NCI-H2196 treated with DMSO at 0.1 percent for 48 hours (cell line): ENCODE results near the gene NAP1L5.

Source experiments
- DNase-seq: peaks from one replicate; lab custom pipeline; 2025; ENCODE audit not compliant: unreplicated experiment; lab: John Stamatoyannopoulos, UW

Gene NAP1L5

DNA sequence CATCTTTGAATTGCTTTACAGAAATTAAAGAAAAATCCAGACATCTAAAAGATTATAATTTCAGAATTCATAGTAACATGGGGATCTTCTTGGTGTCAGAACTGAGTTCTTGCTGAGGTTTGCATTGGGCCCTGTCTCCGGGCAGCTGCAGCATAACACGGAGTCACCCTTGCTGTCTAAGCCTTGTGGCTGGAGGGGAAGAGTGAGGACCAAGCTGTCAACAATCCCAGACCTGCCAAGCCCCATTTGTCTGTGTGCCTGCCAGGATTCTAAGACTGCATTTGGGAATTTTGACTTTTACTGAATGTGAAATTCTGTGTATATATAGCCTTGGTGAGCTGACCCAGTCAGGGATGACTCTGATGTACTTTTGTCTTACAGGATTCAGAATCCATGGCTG, 25.2 kb upstream of the NAP1L5 start:
- no peak for DNase-seq

DNA sequence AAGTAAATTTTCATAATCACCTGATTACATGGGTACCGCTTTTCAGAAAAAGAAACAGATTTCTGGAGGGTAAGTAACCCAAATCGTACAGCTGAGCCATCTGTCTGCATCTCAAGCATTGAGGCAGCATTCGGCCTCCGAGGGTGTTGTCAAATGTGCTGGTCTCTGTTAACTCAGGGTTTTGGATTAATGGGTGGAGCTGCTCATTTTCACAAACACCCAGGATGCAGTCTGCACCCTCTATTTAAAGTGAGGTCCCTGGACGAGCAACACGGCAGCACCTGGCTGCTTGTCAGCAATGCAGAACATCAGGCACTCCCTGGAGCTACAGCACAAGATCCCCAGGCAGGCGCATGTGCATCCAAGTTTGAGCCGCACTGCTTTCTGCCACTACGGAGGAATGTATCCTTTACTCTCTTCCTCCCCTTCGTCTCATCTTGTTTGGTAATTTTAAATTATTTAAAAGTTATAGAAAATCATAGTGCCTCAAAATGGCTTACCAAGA, 24.7 kb upstream of the NAP1L5 start:
- DNase-seq = no peak

DNA sequence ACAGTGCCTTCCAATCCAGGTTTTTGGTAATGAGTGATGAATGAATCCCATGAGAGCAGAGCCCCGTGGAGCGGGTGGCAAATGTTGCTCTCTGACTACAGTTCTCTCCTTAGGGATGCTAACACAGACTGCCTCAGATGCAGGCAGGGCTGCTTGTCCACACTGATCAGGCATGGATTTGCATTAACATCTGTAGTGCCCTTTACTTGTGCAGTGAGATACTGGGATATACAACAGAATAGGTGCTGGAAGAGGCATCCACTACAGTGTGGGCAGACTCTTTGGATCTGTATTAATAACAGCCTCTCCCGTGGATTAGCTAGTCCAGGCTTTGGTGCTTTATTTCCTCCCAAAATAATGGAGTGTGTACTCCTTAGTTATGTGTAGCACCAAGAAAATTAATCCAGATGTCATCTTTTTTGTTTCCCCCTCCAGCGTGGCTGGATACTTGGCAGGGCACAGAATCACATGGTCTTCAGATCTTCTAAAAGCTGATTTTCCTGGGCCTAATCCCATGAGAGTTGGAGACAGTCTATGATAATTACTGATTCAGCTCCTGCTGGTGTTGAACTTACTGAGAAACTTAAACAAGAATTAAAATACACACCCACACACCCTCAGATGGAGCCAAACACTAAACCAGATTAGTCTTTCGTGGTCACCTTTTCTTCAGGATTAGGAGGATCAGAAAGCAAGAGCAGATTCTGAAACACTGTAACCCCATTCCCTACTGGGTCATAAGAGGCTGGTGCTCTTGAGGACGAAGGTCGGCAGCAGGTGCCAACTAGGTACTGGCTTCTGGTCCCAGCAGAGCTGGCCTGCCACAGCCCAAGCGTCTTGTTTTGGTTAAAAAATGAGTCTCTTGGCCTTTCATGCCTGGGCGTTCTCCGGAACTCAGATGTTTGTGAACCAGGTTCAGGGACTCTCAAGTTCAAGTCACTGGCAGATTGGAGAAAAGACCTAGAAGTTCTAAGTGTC, 23.1 kb upstream of the NAP1L5 start:
- DNase-seq = no peak

DNA sequence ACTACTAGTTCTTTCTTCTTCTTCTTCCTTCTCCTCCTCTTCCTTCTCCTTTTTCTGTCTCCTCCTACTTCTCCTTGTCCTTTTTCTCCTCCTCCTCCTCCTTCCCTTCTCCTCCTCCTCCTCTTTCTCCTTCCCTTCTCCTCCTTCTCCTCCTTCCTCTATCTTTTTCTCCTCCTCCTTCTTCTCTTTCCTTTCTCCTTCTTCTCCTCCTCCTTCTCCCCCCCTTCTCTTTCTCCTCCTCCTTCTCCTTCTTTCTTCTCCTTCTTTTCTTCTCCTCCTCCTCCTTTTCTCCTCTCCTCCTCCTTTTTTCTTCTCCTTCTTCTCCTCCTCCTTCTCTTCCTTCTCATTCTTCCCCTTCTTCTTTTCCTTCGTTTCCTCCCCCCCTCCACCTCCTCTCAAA, 21.8 kb upstream of the NAP1L5 start:
- no peak for DNase-seq

DNA sequence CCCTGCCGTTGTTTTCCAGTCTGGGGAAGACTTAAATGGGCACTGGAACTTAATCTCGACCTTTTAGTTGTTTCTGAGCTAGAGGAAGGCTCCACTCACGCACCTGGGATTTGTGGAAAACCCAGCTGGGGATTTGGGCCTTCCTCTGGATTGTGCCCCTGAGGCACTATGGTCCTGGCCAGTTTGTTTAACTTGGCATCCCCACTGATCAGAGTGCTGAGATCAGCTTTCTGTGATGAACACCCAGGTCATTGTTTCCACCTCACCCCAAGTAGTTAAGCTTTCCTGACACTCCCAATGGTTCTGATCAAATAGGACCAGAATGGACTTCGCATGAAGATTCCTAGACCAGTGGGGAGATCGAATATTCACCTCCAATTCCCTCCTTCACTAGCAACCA, 20.5 kb upstream of the NAP1L5 start:
- DNase-seq = no peak

DNA sequence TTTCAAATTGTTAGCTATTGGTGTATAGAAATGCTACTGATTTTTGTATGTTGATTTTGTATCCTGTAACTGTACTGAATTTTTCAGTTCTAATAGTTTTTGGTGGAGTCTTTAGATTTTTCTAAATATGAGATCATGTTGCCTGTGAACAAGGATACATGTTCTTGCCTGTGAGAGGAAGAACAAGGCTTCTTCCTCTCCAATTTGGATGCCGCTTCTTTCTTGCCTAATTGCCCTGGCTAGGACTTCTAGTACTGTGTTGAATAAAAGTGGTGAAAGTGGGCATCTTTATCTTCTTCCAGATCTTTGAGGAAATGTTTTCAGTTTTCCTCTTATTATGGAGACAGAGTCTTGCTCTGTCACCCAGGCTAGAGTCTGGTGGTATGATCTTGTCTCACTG, 16.2 kb upstream of the NAP1L5 start:
- DNase-seq = no peak

DNA sequence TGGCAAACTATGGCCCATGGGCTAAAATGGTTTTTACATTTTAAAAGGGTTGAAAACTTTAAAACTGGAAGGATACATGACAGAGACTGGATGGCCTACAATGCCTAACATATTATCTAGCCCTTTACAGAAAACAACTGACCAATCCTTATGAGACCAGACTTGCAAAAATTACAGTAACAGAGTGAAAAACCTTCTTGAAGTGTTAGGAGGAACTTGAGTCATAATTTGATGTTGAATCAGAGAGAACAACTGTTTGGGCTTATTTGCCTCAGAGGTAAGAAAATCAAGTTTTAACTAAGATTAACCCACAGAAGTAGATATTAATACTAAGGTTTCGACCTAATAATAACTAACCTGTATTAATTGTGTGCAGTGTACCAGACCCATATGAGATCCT, 12.4 kb upstream of the NAP1L5 start:
- no peak for DNase-seq

DNA sequence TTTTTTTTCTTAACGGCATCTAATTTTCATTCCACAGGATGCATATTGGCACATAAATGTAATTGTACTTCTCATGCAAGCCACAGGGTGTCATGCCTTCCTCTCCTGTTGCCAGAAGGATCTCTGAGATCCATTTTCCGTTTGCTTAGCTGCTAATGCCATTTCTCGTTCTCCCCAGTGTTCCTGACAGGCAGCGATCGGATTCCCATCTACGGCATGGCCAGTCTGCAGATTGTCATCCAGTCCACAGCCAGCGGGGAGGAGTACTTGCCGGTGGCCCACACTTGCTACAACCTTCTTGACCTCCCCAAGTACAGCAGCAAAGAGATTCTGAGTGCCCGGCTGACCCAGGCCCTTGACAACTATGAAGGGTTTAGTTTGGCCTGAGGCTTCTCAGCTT, 8.9 kb upstream of the NAP1L5 start:
- peak; percentile 8 for DNase-seq

DNA sequence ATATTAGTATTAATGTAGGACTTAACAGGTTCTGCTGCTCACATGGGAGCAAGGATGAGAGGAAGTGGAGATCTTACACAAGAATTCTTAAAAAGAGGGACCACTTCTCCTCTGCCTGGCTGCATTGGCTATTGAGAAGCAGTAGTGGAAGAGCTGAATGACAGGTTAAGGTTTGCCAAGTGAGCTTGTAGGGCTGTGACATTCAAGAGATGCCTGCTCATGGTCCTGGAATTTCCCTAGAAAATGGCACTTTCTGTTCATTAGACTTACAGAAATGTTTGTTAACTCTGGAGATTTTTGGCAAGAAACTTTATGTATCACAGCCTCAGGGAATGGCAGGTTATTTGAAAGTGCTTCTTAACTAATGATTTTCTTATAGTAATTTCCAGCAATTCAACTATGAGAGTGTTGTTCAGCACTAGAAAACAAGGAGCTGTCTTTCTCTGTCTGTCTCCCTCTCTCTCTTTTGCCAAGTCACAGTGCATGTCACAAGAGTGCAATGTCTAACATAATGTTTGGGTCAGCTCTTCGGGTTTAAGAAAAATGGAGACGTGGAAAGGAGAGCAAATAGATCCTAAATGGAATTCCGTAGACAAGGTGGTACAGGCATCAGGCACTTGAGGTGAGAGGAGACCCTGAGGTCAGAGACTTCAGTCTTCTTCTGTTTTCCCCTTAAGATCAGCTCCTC, 8.3 kb upstream of the NAP1L5 start:
- DNase-seq = no peak

DNA sequence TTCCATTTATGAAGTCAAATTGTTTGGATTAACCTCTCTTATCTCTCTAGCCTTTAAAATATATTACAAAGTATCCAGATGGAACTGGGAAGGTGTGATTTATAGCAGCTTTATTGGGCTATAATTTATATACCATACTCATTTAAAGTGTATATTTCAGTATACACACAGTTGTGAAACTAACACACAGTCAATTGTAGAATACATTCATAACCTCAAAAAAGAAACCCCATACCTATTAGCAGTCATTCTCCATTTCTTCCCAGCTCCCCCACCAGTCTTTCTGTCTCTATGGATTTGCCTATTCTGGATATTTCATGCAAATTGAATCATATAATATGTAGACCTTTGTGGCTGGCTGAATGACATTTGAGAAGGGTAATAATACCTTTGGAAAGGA, 7.6 kb upstream of the NAP1L5 start:
- no peak for DNase-seq

DNA sequence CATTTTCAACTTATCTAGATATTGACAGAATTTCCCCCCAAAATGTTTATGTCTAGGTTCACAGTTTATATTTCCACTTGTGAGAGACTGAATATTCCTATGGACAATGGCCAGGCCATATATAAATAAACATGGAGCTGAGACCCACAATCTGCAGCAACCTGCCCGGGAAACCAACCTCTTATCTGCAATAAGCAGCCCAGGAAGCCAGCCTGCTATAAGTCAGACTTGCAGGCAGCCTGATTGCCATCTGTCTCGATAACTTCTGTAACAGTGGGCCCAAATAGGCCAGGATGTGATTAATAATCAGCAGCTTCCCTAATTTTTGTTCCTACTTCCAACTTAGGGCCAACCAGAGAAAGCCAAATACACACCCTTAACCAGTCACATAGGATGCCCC, 5.2 kb upstream of the NAP1L5 start:
- DNase-seq = no peak

DNA sequence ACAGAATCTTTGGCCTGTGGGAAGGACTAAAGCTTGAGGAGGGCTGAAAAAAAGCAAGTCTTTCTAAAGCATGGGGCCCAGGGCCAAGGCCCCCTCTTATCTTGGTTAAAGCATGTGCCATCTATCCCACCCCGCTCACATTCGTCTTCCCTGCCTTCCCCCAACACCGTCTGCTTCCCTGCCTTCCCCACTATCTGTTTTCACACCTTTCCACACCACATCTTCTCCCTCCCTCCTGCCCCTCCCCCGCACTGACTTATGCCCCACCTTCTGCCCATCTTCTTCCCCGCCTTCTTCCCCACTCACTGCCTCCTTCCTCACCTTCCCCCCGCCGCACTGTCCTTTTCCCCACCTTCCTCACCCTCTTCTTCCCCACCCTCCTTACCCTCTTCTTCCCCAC, 890 bp upstream of the NAP1L5 start:
- no peak for DNase-seq

DNA sequence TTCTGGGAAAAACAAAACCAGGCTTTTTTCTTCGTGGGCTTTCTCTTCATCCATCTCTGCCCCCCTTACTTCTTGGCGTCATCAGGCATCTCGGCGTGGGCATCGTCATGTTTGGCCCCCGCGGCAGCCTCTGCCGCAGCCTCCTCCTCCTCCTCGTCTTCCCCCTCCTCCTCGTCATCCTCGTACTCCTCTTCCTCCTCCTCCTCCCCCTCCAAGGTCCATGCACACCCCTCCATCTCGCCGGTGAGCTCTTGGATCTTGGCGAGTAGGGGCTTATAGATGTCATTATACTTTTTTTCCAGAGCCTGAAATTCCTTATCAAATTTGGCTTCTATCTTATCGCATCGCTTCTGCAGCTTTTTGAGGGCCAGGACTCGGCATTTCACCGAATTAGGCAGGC, 488 bp downstream of the NAP1L5 start:
- no peak for DNase-seq

DNA sequence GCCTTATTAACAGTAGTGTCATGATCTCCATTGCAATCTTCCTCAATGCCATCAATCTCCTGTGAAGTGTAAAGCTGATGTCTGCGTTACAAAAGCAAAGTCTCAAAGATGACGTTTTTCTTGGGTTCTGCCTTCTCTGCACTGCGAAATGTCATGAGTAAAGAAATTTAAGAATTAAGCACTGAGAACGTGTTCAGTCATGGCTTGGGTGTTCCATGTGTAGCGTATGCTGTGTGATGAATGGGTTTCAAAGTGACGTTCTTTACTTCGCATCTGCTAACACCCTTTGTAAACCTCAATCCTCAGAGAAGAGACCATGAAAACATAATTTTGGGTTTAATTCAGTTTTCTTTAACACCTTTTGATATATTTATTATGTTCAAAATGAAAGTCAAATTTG, 999 bp downstream of the NAP1L5 start:
- no peak for DNase-seq

DNA sequence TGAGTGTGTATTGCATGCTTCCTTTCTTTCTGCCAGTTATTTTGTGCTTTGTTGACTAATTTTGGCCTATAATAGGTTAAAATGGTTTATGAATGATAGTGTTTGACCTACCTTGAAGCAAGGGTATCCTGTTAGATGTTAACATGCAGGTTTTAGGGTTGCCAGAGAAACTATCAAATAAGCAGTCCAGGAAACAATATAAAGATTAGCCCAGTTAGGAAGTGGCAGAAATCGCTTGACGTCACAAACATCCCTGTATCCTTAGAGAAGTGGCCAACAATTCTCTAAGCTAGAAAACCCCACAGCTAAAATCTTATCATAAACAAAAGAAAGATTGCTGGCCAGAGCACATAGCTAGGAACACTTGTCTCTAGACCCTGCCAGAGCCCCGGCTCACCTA, 3.8 kb downstream of the NAP1L5 start:
- DNase-seq = no peak

DNA sequence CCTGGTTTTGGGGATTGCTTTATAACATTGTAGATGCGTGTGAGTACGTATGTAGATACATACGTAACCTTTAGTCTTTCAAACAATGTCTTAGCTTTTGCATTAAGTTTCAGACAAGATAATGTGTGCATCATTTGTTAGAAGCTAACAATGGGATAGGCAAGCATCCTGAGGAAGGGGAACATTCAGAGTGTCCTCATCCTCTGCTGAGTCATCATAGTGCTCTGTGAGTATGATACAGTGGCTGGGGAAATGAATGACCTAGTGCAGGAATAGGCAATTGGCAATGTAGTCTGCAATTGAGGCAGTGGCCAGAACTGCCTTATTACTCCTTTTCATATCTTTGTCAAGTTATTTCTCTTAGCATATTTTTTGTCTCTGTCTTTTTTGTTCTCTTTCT, 7.3 kb downstream of the NAP1L5 start:
- DNase-seq = no peak

DNA sequence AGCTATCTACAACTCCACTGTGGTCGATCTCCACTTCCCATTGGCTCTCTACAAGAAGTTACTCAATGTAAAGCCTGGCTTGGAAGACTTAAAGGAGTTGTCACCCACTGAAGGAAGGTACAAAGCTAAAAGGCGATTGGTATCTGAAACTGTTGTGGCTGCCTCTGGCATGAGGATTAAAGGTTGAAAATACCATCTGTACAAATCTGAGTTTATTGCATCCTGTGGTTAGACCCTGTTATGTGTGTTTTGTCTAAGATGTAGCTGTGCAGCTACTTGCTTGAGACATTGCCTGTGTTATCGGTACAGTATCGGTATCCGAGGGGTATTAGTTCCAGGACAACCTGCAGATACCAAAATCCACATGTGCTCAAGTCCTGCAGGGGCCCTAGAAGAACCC, 16.4 kb downstream of the NAP1L5 start:
- DNase-seq = no peak

DNA sequence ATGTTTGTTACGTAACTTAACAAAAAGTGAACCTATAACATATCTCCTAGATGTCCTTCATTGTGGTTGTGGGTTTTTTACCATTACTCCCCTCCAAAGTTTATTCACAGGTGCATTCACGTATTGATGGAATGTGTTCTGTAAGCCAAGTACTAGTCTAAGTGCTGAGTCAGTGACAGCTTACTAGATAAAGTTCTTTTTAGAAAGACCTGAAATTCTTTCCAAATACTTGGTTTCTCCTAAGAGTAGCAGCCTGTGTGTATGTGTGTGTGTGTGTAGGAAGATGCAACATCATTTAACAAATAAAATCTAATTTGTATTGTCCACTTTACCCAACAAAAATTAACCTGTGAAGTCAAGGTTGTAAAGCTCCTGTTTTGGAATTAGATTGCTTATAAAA, 22.1 kb downstream of the NAP1L5 start:
- no peak for DNase-seq

DNA sequence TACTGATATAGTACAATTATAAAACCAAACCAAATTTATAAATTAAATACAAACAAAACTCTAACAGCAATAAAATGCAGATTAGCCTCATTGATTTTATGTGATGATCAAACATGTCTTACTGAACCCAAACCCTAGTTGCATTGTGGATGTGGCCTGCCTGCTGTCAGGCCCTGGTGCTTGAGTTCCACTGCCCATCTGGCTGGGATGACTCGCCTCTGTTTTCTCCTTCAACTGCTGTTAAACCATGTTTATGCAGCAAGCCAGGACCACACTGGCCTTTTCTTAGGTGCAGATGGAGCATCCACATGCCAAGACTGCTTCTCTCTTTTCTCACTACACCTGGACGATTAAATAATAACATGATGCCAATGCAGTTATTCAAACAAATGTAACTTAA, 22.6 kb downstream of the NAP1L5 start:
- DNase-seq = no peak

DNA sequence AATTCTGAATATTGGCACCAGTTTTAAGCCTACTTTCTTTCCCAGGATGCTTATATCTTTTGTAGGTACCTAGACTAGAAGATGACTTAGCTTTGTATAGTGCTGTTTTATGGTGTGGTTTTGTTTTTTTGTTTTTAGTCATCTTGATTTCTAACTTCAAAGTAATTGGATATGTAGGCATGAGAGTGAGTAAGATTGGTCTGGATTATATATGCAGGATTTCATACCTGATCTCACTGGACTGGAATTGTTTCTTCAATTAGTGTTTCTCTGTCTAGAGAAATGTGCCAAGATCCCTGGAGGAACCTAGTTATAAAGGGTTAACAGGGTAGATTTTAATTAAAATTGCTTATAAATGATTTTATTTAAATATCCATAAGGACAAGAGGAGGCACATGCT, 23.1 kb downstream of the NAP1L5 start:
- DNase-seq = no peak

DNA sequence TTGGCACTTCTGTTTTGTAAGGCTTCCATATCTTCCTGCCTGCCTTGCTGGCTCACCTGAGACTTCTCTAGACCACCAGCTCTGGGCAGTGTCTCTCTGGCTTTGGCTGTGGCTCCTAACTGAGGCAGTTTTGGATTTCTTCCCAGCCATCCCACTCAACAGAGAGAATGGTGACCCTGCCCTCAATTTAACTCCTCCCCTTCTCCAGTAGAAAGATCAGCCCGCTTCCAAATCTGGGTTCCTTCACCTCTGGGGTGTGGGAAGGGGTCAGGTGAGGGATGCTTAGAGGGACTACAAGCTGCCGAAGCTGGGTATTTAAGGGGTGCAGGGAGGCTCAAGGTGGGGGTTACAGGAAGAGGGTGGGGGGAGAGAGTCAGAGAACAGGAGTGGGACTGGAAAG, 23.7 kb downstream of the NAP1L5 start:
- DNase-seq = no peak

DNA sequence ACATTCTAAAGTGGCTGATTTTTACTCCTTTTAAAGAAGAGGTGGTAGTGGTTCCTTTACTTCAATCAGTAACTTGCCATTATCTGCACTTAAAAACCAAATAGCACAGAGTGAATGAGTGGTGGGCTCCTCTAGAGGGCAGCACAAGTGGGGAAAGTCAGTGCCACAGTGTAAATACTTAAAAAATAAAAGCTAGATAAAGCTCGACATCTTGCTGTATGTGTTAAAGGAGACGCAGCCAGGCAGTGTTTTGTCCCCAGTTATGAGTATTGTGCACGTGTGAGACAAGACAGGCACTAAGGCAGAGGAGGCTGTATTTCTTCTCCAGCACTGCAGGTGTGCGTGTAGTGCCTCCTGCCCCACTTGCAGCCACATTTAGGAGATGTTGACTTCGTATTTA, 24.6 kb downstream of the NAP1L5 start:
- DNase-seq = no peak
